ENCODE results near the gene TMEM255B.
"Not testable (repeated sequence)": the region's sequence is repeated elsewhere in the genome, so short reads cannot be mapped to it uniquely, and the experiment has no call there.

Gene TMEM255B

GRCh38 chr13:113758651-113759524, at the start of gene TMEM255B:
Gene TMEM255B (plus strand): TSS chr13:113759226. CDS start chr13:113759270, 44 bp downstream.
- no peak for DNase-seq (ENCODE audit: low read depth)
- in situ Hi-C loops (cut with HindIII; ENCODE audit: low sequenced_read_pairs), result no loop called here

GRCh38 chr13:113722921-113723320, 36.1 kb upstream of the TMEM255B start:
- no peak overlapping the region for H3K4me3 ChIP-seq (ENCODE audit: low read depth, low read length)
- no peak for DNase-seq (ENCODE audit: low read depth)
- TF ChIP-seq CTCF (IDR thresholded peaks at IDR 0.05; ENCODE audit: low read depth, low read length, missing control alignments), result no peak
- in situ Hi-C loops (cut with HindIII; ENCODE audit: low sequenced_read_pairs), result no loop called here

More at GRCh38 chr13:113758651-113759524, at the start of gene TMEM255B:
- H3K4me3 ChIP-seq (ENCODE audit: low read depth, low read length), result peak within 1 kb of the TSS; percentile 53
- TF ChIP-seq CTCF (IDR thresholded peaks at IDR 0.05; ENCODE audit: low read depth, low read length, missing control alignments), result peak; percentile 14

- no peak for DNase-seq (ENCODE audit: low read depth)
- in situ Hi-C loops (cut with HindIII; ENCODE audit: low sequenced_read_pairs), result no loop called here
- no peak overlapping the region for H3K4me3 ChIP-seq (ENCODE audit: low read depth, low read length)
- TF ChIP-seq CTCF (IDR thresholded peaks at IDR 0.05; ENCODE audit: low read depth, low read length, missing control alignments), result no peak
Observed at GRCh38 chr13:113723410-113724015, 35.5 kb upstream of the TMEM255B start.

- TF ChIP-seq CTCF (IDR thresholded peaks at IDR 0.05; ENCODE audit: low read depth, low read length, missing control alignments), result no peak
- H3K4me3 ChIP-seq (ENCODE audit: low read depth, low read length), result no peak overlapping the region
- in situ Hi-C loops (cut with HindIII; ENCODE audit: low sequenced_read_pairs), result no loop called here
- DNase-seq (ENCODE audit: low read depth), result no peak
Observed at GRCh38 chr13:113724016-113724758, 34.8 kb upstream of the TMEM255B start.

- in situ Hi-C loops (cut with HindIII; ENCODE audit: low sequenced_read_pairs), result no loop called here
- peak; percentile 13 for DNase-seq (ENCODE audit: low read depth)
- H3K4me3 ChIP-seq (ENCODE audit: low read depth, low read length), result peak overlapping the region; percentile 35
- TF ChIP-seq CTCF (IDR thresholded peaks at IDR 0.05; ENCODE audit: low read depth, low read length, missing control alignments), result peak; percentile 80
Observed at GRCh38 chr13:113724780-113725315, 34.2 kb upstream of the TMEM255B start.

- in situ Hi-C loops (cut with HindIII; ENCODE audit: low sequenced_read_pairs); DNase-seq (ENCODE audit: low read depth): not testable (repeated sequence)
- peak overlapping the region; percentile 35 for H3K4me3 ChIP-seq (ENCODE audit: low read depth, low read length)
Observed at GRCh38 chr13:113725329-113726105, 33.5 kb upstream of the TMEM255B start.

- H3K4me3 ChIP-seq (ENCODE audit: low read depth, low read length); DNase-seq (ENCODE audit: low read depth); in situ Hi-C loops (cut with HindIII; ENCODE audit: low sequenced_read_pairs): not testable (repeated sequence)
Observed at GRCh38 chr13:113726106-113726821, 32.8 kb upstream of the TMEM255B start.
